Activated naive CD8-positive, alpha-beta T cell treated with anti-CD3 and anti-CD28 coated beads, Interleukin-2, amount 10 ng/mL, durations not matched to agents 7 days and 5 days (primary cell): Measurements from ENCODE around the gene PPM1L. TPM values are rescaled to one million over a fixed set of nuclear protein-coding genes. Genes with fewer than 3 reads are reported as not detected.

Source experiments
- ATAC-seq: fragments of 150-1000 bp; cut with Tn5 transposase; one replicate; pipeline ENCODE4 v1.10.0; 2021; ENCODE audit warnings: low read depth, moderate library complexity
- POLR2A ChIA-PET: fragments of 350-600 bp; sonication (Branson Sonifier 250); formaldehyde crosslinking; loops from one replicate; lab custom pipeline; 2021; ENCODE audit warnings: antibody characterized with exemption; lab: Charles Lee
- DNase-seq: peaks from one replicate; pipeline ENCODE4 v3.0.0; 2021
- H3K27ac Mint-ChIP-seq: one replicate; pipeline ENCODE4 v1.8.0; 2022; ENCODE audit warnings: mild to moderate bottlenecking, mixed read lengths
- H3K27me3 Mint-ChIP-seq: one replicate; pipeline ENCODE4 v1.8.0; 2022; ENCODE audit warnings: mild to moderate bottlenecking, moderate library complexity, mixed read lengths
- H3K36me3 Mint-ChIP-seq: one replicate; pipeline ENCODE4 v1.8.0; 2021; ENCODE audit warnings: mild to moderate bottlenecking, mixed read lengths
- H3K4me1 Mint-ChIP-seq: one replicate; pipeline ENCODE4 v1.8.0; 2021; ENCODE audit warnings: mixed read lengths
- H3K4me3 Mint-ChIP-seq: one replicate; pipeline ENCODE4 v1.8.0; 2022; ENCODE audit warnings: mild to moderate bottlenecking, moderate library complexity, mixed read lengths
- H3K9me3 Mint-ChIP-seq: one replicate; pipeline ENCODE4 v1.8.0; 2021; ENCODE audit warnings: mixed read lengths
- total RNA-seq, 2 experiments: library from RNA; stranded (reverse); gene quantifications; one replicate each; pipeline ENCODE4 v1.2.3, GENCODE V29; 2021

Gene PPM1L
- total RNA-seq, 2 experiments from 2014 or later, result 3.8 to 4.6 TPM

DNA sequence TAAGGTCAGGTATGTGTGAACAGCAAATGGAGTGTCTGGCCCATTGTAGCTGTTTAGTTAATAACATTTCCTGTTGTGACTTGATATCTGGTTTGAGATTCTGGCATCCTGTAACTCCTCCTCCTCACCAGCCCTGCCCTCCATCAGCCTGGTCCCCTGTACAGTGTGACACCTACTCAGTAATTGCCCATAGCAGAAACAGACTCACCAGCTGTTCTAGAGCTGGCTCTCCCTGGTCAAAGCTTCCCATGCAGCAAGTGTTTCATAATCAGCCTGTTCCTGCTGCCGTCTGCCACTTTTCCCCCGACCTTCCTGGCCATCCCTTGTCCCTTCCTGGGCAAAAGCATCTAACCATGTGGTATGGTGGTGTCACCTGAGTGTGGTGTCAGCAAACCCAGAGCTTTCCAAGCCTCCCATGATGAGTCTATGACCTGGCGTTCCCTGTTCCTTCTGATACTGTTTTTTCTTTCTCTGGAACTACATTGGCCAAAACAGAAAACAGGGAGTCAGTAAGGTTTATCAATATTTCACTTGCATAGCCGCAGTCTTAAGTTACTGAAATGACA lies 293.7 kb downstream of the PPM1L start:
- peaks cover 12% of the 10 kb centered on the region for H3K4me1 Mint-ChIP-seq
- H3K27me3 Mint-ChIP-seq, result no peaks in the 10 kb centered on the region
- peaks cover 9% of the 10 kb centered on the region for H3K9me3 Mint-ChIP-seq
- H3K27ac Mint-ChIP-seq, result no peak overlapping the region
- peak; percentile 39 for ATAC-seq
- peaks cover 8% of the 10 kb centered on the region for H3K36me3 Mint-ChIP-seq
- DNase-seq, result no peak
- POLR2A ChIA-PET, result interaction anchor here (1.3 kb wide), 1 partner anchor 56 kb away, joined by 5 read pairs; the partner anchor contains the start of gene B3GALNT1
- H3K4me3 Mint-ChIP-seq, result no peak overlapping the region

DNA sequence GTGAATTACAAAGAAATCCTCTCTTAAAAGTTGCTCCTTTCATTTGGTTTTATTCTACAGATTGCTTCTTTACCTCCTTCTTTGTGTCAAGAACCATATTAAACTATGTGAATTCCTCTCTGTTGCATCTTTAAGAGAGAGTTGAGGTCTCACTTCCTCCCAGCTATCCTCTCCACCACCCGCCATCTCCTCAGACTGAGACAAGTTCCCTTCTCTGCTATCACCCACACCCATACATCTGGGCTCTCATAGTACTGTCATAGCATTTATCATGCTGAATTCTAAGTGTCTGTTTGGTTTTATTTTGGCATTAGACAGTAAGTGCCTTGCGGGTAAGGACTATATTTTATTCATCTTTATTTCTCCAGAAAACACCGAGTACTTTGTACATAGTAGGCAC lies 294.9 kb downstream of the PPM1L start:
- Mint-ChIP-seq H3K27ac (no peak overlapping the region), H3K36me3 (peaks cover 7% of the 10 kb centered on the region), H3K9me3 (peaks cover 6% of the 10 kb centered on the region), H3K27me3 (no peaks in the 10 kb centered on the region), H3K4me1 (peaks cover 18% of the 10 kb centered on the region), H3K4me3 (no peak overlapping the region)
- DNase-seq, result no peak
- POLR2A ChIA-PET, result no interaction called here
- ATAC-seq, result no peak

DNA sequence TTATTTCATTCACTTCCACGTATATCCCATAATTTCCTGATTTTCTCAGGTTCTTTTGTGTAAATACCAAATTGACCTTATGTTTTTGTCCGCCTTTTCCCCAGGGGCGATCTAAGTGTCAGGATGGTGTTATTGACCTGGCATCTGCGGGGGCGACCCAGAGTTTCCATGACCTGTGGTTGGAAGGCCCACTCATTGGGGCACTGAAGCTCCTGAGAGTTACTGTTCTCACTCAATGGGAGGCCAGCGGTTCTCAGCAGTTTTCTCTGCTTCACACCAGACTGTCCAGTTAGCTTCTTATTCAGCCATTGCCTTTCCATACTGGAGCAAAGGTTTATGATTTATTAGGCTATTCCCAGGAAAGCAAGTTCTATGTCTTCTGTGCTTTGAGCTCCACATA lies 295.8 kb downstream of the PPM1L start:
- ATAC-seq, result no peak
- no peak overlapping the region for H3K27ac Mint-ChIP-seq
- POLR2A ChIA-PET, result no interaction called here
- H3K36me3 Mint-ChIP-seq, result peaks cover 7% of the 10 kb centered on the region
- no peak for DNase-seq
- H3K4me1 Mint-ChIP-seq, result peaks cover 18% of the 10 kb centered on the region
- H3K4me3 Mint-ChIP-seq, result no peak overlapping the region
- peaks cover 5% of the 10 kb centered on the region for H3K9me3 Mint-ChIP-seq
- H3K27me3 Mint-ChIP-seq, result no peaks in the 10 kb centered on the region

DNA sequence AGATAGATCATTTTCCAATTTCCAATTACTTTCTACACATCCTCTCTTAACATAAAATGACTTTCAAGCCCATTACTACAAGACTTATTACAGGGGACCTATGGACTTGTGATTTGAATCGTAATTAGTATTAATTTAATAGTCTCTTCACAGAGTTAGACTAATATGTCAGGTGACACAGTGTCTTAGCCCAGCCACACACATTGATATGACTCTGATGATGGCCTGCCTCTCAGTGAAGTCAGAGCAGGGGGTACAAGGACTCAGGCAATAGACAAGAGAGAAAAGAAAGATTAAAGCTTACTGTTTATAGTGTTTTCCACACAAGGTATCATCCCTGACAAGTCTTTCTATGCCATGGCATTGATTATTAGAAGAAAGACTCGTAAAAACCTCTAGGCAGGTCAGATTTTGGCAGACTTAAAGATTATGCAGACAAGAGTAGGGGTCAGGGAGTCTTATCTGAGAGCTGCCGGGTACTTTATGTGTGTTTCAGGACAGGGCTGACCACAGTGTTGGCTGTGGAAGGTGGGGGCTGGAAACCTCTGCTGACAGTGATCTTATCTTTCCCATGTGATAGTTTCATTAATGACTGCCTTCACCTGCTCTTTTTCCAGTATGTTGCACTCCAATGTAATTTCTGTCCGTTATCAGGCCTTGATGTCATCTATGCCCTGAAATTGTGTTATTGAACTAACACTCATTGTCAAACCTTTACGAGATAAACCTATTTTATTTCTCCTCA lies 299.0 kb downstream of the PPM1L start:
- POLR2A ChIA-PET, result no interaction called here
- no peak for ATAC-seq
- H3K9me3 Mint-ChIP-seq, result peaks cover 2% of the 10 kb centered on the region
- H3K36me3 Mint-ChIP-seq, result peaks cover 8% of the 10 kb centered on the region
- no peak for DNase-seq
- H3K4me3 Mint-ChIP-seq, result no peak overlapping the region
- no peaks in the 10 kb centered on the region for H3K27me3 Mint-ChIP-seq
- H3K27ac Mint-ChIP-seq, result no peak overlapping the region
- H3K4me1 Mint-ChIP-seq, result peaks cover 14% of the 10 kb centered on the region

DNA sequence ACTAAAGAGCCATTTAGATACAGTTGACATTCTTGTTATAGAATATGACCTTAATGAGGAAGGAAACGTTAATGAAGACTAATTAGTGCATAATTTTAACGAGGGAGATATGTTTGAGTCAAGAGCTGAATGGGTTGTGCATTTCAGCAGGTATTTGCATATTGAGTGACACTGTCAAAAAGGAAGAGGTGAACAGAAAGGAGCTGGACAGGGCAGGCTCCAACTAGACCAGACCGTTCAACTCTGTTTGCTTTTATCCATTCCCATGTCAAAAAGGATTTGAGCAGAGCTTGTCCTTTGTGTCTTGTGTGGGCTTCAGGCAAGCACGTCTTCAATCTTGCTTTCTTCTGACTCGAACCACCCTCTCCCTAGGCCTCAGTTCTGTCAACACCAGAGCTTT lies 308.4 kb downstream of the PPM1L start:
- DNase-seq (no peak), ATAC-seq (no peak)
- POLR2A ChIA-PET, result no interaction called here
- Mint-ChIP-seq H3K4me3 (no peak overlapping the region), H3K4me1 (peaks cover 36% of the 10 kb centered on the region), H3K27me3 (no peaks in the 10 kb centered on the region), H3K27ac (no peak overlapping the region), H3K9me3 (peaks cover 4% of the 10 kb centered on the region), H3K36me3 (peaks cover 22% of the 10 kb centered on the region)

DNA sequence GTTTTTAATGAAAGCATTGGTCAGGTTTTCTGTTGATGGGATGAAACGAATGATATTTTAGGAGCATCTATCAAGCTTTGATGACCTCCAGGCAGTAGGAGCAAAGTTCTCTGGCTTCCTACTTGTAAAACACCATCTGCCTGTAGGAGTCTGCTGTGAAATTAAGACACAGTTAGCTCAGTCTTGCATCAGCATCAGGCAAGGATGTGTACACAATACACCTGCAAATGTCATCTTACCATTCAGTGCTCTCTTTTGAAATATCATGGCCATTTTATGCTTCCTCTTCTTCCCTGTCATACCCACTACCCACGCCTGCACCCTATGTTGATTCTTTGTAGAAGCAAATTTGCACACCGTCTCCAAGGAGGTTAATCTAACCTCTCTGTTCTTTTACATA lies 310.9 kb downstream of the PPM1L start:
- ATAC-seq (no peak), DNase-seq (no peak)
- POLR2A ChIA-PET, result no interaction called here
- Mint-ChIP-seq H3K27me3 (no peaks in the 10 kb centered on the region), H3K4me1 (peaks cover 56% of the 10 kb centered on the region), H3K4me3 (peak overlapping the region; percentile 30), H3K27ac (peak overlapping the region; percentile 72), H3K9me3 (peaks cover 1% of the 10 kb centered on the region), H3K36me3 (peaks cover 21% of the 10 kb centered on the region)

DNA sequence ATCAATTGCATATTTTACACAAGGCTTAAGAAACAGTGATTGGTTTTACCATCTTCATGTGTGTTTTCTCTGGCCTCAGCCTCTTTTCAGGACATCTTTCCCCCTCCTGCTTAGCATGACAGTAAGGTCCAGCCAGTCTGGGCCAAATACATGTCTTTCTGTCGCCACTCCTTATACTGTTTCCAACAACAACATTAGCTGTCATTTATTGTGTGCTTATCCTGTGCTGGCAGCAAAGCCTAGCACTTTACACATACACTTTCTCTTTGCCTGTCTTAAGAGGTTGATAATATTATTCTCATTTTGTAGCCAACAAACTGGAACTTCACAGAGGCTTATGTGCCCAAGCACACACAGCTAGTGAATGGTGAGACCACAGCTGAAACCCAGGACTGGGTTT lies 311.3 kb downstream of the PPM1L start:
- Mint-ChIP-seq H3K4me1 (peaks cover 59% of the 10 kb centered on the region), H3K36me3 (peaks cover 20% of the 10 kb centered on the region), H3K27me3 (no peaks in the 10 kb centered on the region), H3K9me3 (peaks cover 1% of the 10 kb centered on the region), H3K27ac (peak overlapping the region; percentile 72), H3K4me3 (peak overlapping the region; percentile 30)
- POLR2A ChIA-PET, result no interaction called here
- ATAC-seq, result no peak
- DNase-seq, result no peak

DNA sequence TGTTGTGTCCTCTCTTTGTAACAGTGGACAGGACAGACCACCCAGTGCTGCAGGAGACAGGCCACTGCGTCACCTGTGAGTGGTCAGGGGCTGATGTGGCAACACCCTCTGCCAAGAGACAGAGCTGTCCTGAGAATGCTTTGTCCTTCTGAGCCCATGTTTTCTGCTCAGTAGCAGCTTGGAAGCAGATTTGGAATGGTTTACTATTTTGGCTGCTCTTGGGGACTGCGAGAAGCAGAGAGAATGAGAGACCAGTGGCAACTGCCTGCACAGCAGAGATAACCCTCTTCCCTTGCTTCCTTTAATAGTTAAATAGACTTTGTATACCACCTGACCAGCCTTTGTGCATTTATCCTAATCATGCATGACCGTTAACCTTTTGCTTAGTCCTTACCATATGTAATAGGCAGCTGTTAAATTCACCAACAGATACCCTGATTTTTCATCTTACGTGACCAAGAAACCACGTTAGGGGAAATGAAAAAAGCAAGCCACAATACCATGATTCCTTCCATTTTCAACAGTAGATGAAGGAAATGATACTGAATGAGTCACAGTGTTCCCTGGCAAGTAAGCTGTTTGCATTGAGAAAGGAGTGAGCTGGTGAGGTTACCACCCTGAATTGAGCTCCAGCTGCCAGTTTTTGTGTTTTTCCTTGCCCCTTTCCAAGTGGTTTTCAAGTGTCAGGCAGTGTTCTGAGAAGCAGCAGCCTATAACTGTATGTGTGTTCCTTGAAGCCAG lies 313.6 kb downstream of the PPM1L start:
- POLR2A ChIA-PET, result interaction anchor here (1.1 to 1.3 kb wide), 2 partner anchors 33 to 151 kb away, joined by 3 to 4 read pairs; partner anchors contain the start of gene NMD3
- H3K36me3 Mint-ChIP-seq, result peaks cover 24% of the 10 kb centered on the region
- H3K4me1 Mint-ChIP-seq, result peaks cover 73% of the 10 kb centered on the region
- H3K27ac Mint-ChIP-seq, result peak overlapping the region; percentile 77
- DNase-seq (no peak), ATAC-seq (peak; percentile 60)
- H3K4me3 Mint-ChIP-seq, result peak overlapping the region; percentile 51
- no peaks in the 10 kb centered on the region for H3K27me3 Mint-ChIP-seq
- H3K9me3 Mint-ChIP-seq, result peaks cover 1% of the 10 kb centered on the region

DNA sequence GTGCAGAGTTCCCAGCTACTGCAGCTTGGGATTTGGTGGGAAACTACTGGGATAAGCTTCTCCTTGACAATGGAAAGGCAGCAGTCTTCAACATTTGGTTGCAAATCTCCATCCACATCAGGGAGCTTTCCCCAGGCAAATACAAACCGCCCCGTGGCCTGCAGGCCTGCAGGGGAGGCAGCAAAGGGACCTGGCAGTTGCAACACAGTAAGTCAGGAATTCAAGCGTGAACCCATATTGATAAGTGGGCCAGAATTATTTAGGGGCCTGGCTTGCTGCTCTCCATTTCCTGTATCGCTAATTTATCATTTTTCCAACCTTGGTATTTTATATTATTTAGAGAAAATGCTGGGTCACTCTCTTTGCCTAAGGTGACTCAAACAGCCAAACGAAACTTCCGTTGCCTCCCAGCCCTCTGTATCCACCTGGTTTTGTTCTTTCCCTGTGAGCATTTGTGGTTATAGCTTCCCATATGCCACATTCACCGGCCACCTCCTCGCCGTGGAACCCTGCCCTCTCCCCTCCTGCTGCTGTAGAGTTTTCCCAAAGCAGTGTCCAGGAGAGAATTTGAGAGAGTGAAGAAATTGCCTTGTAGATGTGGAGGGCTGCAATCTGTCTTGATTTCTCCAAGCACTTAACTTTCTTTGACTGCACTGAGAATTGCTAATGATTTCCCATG lies 314.4 kb downstream of the PPM1L start:
- no peaks in the 10 kb centered on the region for H3K27me3 Mint-ChIP-seq
- POLR2A ChIA-PET, result interaction anchor here (1.1 to 1.3 kb wide), 2 partner anchors 32 to 151 kb away, joined by 3 to 4 read pairs; partner anchors contain the start of gene NMD3
- no peak for ATAC-seq
- H3K9me3 Mint-ChIP-seq, result peaks cover 1% of the 10 kb centered on the region
- peak overlapping the region; percentile 51 for H3K4me3 Mint-ChIP-seq
- H3K36me3 Mint-ChIP-seq, result peaks cover 25% of the 10 kb centered on the region
- H3K4me1 Mint-ChIP-seq, result peaks cover 73% of the 10 kb centered on the region
- DNase-seq, result no peak
- peak overlapping the region; percentile 77 for H3K27ac Mint-ChIP-seq

DNA sequence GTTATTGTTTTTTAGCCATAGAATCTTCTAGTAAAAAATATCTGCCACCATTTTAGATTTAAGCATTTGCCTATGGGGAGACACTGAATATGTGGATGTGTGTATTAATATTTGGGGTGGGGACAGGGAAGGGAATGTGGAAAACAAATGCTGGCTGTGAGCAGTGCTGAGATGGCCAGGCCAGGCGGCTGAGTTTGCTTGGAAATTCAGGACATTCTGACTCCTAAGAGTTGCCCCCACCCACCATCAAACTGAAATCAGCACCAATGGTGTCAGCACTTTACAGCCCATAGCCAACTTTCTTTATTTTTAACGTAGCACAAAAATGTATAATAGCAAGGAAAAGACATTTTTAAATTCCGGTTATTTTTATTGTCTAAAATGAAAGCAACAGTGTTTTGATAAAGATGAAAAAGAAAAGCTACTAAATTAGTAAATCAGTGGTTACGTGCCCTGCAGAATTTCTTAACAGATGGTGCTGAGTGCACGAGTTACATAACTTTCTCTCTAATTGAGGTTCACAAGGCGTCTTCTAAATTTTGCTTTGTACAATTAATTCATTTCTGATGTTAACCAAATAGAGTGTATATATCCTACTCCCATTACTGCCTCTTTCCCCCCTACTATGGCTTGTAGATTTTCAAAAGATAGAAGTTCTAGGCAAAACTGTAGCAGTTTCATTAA lies 315.1 kb downstream of the PPM1L start:
- H3K27me3 Mint-ChIP-seq, result no peaks in the 10 kb centered on the region
- POLR2A ChIA-PET, result interaction anchor here (1.2 kb wide), 1 partner anchor 34 kb away, joined by 6 read pairs; the partner anchor contains the start of gene B3GALNT1
- peaks cover 71% of the 10 kb centered on the region for H3K4me1 Mint-ChIP-seq
- ATAC-seq (no peak), DNase-seq (no peak)
- peaks cover 1% of the 10 kb centered on the region for H3K9me3 Mint-ChIP-seq
- H3K4me3 Mint-ChIP-seq, result peak overlapping the region; percentile 18
- H3K36me3 Mint-ChIP-seq, result peaks cover 26% of the 10 kb centered on the region
- H3K27ac Mint-ChIP-seq, result peak overlapping the region; percentile 86

DNA sequence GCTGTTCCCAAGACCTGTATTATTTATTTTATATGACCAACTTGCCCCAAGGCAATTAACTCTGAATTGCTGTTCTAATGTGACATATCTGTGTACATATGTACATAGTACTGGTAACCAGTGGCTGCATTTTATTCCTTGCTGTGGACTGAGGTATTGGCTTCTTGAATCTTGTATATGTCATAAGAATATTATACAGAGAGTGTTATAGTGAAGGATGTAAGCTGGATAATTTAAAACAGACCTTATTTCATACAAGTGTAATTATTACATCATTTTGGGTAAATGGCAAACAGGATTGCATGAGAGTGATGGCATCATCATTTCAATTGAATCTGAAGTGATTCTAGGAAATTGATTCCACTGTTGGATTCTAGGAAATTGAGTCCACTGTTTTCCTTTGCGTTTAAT lies 316.2 kb downstream of the PPM1L start:
- Mint-ChIP-seq H3K36me3 (peaks cover 30% of the 10 kb centered on the region), H3K4me3 (peak overlapping the region; percentile 47), H3K4me1 (peaks cover 69% of the 10 kb centered on the region), H3K27me3 (no peaks in the 10 kb centered on the region), H3K9me3 (peaks cover 1% of the 10 kb centered on the region), H3K27ac (peak overlapping the region; percentile 86)
- DNase-seq, result no peak
- peak; percentile 65 for ATAC-seq
- POLR2A ChIA-PET, result interaction anchor here (1.2 kb wide), 1 partner anchor 33 kb away, joined by 6 read pairs; the partner anchor contains the start of gene B3GALNT1

DNA sequence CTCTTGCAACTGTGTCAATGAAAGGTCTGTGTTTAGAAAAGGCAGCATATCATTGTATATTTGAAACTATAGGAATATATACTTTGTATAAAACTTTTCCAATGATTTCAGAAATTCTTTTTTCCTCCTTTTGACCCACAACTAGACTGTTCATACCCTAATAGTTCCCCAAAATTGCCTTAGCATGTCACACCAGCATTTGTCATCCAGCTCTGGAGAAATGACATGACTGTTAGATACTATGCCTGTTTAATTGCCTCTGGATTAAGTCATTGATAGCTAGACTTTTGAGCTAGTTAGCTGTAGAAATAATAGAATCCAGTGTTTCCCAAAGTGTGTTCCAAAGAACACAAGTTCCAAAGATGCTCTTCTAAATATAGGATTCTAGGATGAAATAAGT lies 316.7 kb downstream of the PPM1L start:
- ATAC-seq, result no peak
- Mint-ChIP-seq H3K4me3 (peak overlapping the region; percentile 47), H3K27me3 (no peaks in the 10 kb centered on the region), H3K9me3 (peaks cover 1% of the 10 kb centered on the region), H3K4me1 (peaks cover 66% of the 10 kb centered on the region), H3K36me3 (peaks cover 26% of the 10 kb centered on the region), H3K27ac (peak overlapping the region; percentile 86)
- DNase-seq, result no peak
- POLR2A ChIA-PET, result interaction anchor here (0.7 to 1.1 kb wide), 2 partner anchors 37 to 48 kb away, joined by 3 read pairs; no protein-coding TSS in a partner anchor
